HEK293 (cell line): ENCODE results near the gene RAX2.
A peak's percentile ranks its signal among the peaks of the same experiment; 100 is the strongest.

ENCODE experiments used
- BCL11B ChIP-seq: fragments of 450-650 bp; formaldehyde crosslinking; IDR thresholded peaks from 2 replicates; pipeline ENCODE4 v1.5.1; 2016; ENCODE audit warnings: low read depth, missing biosample characterization, missing genetic modification characterization
- GLI4 ChIP-seq: fragments of 450-650 bp; formaldehyde crosslinking; IDR thresholded peaks from 2 replicates; pipeline ENCODE4 v1.5.1; 2016; ENCODE audit warnings: missing biosample characterization, missing genetic modification characterization
- KLF1 ChIP-seq: fragments of 450-650 bp; formaldehyde crosslinking; IDR thresholded peaks from 2 replicates; pipeline ENCODE4 v1.5.1; 2016; ENCODE audit warnings: missing biosample characterization, missing genetic modification characterization
- KLF16 ChIP-seq: fragments of 450-650 bp; formaldehyde crosslinking; IDR thresholded peaks from 2 replicates; pipeline ENCODE4 v1.5.1; 2017; ENCODE audit warnings: missing biosample characterization, missing genetic modification characterization
- RBAK ChIP-seq: fragments of 450-650 bp; formaldehyde crosslinking; IDR thresholded peaks from 2 replicates; pipeline ENCODE4 v1.5.1; 2016; ENCODE audit warnings: missing biosample characterization, missing genetic modification characterization
- ZBTB1 ChIP-seq: fragments of 450-650 bp; formaldehyde crosslinking; IDR thresholded peaks from 2 replicates; pipeline ENCODE4 v1.5.1; 2016; ENCODE audit warnings: missing biosample characterization, missing genetic modification characterization
- ZBTB20 ChIP-seq: fragments of 450-650 bp; formaldehyde crosslinking; IDR thresholded peaks from 2 replicates; pipeline ENCODE4 v1.5.1; 2016; ENCODE audit warnings: missing biosample characterization, missing genetic modification characterization
- ZFHX2 ChIP-seq: fragments of 450-650 bp; formaldehyde crosslinking; conservative IDR thresholded peaks from 2 replicates; pipeline ENCODE4 v1.5.1; 2016; ENCODE audit warnings: missing biosample characterization, missing genetic modification characterization
- ZFP37 ChIP-seq: fragments of 450-650 bp; formaldehyde crosslinking; IDR thresholded peaks from 2 replicates; pipeline ENCODE4 v1.5.1; 2016; ENCODE audit warnings: missing biosample characterization, missing genetic modification characterization
- ZFP41 ChIP-seq: fragments of 450-650 bp; formaldehyde crosslinking; IDR thresholded peaks from 2 replicates; pipeline ENCODE4 v1.5.1; 2016; ENCODE audit warnings: missing biosample characterization, missing genetic modification characterization, borderline replicate concordance
- ZNF10 ChIP-seq: fragments of 450-650 bp; formaldehyde crosslinking; IDR thresholded peaks from 2 replicates; pipeline ENCODE4 v1.5.1; 2017; ENCODE audit warnings: missing biosample characterization, missing genetic modification characterization
- ZNF133 ChIP-seq: fragments of 450-650 bp; formaldehyde crosslinking; IDR thresholded peaks from 2 replicates; pipeline ENCODE4 v1.5.1; 2016; ENCODE audit warnings: missing biosample characterization, missing genetic modification characterization
- ZNF221 ChIP-seq: fragments of 450-650 bp; formaldehyde crosslinking; IDR thresholded peaks from 2 replicates; pipeline ENCODE4 v1.5.1; 2017; ENCODE audit warnings: missing biosample characterization, missing genetic modification characterization, borderline replicate concordance
- ZNF24 ChIP-seq: fragments of 450-650 bp; formaldehyde crosslinking; IDR thresholded peaks from 2 replicates; pipeline ENCODE4 v1.5.1; 2016; ENCODE audit warnings: missing biosample characterization, missing genetic modification characterization
- ZNF274 ChIP-seq, 2 experiments: fragments of 200-500 bp in 1 of 2; fragments of 450-650 bp in 1 of 2; sonication (Bioruptor generic) in 1 of 2; formaldehyde crosslinking in 1 of 2; IDR thresholded peaks; 2 replicates each; pipeline versions ENCODE4 v1.5.1 to v1.6.1; 2014 to 2016; ENCODE audit warnings: borderline replicate concordance in 1 of 2, inconsistent platforms in 1 of 2, low read length in 1 of 2, missing biosample characterization in 1 of 2, missing genetic modification characterization in 1 of 2
- ZNF311 ChIP-seq: fragments of 450-650 bp; formaldehyde crosslinking; IDR thresholded peaks from 2 replicates; pipeline ENCODE4 v1.5.1; 2017; ENCODE audit warnings: missing biosample characterization, missing genetic modification characterization, borderline replicate concordance
- ZNF324 ChIP-seq: fragments of 450-650 bp; formaldehyde crosslinking; IDR thresholded peaks from 2 replicates; pipeline ENCODE4 v1.5.1; 2016; ENCODE audit warnings: missing biosample characterization, missing genetic modification characterization
- ZNF354C ChIP-seq: fragments of 450-650 bp; formaldehyde crosslinking; IDR thresholded peaks from 2 replicates; pipeline ENCODE4 v1.5.1; 2016; ENCODE audit warnings: missing biosample characterization, missing genetic modification characterization, low read depth, borderline replicate concordance
- ZNF521 ChIP-seq: fragments of 450-650 bp; formaldehyde crosslinking; IDR thresholded peaks from 2 replicates; pipeline ENCODE4 v1.5.1; 2017; ENCODE audit warnings: missing biosample characterization, mild to moderate bottlenecking, missing genetic modification characterization
- ZNF530 ChIP-seq: fragments of 450-650 bp; formaldehyde crosslinking; IDR thresholded peaks from 2 replicates; pipeline ENCODE4 v1.5.1; 2016; ENCODE audit warnings: low read depth, missing biosample characterization, missing genetic modification characterization
- ZNF664 ChIP-seq: fragments of 450-650 bp; formaldehyde crosslinking; IDR thresholded peaks from 2 replicates; pipeline ENCODE4 v1.5.1; 2016; ENCODE audit warnings: missing biosample characterization, missing genetic modification characterization
- ZNF747 ChIP-seq: fragments of 450-650 bp; formaldehyde crosslinking; IDR thresholded peaks from 2 replicates; pipeline ENCODE4 v1.5.1; 2016; ENCODE audit warnings: missing biosample characterization, missing genetic modification characterization
- ZXDB ChIP-seq: fragments of 450-650 bp; formaldehyde crosslinking; IDR thresholded peaks from 2 replicates; pipeline ENCODE4 v1.5.1; 2016; ENCODE audit warnings: missing biosample characterization, missing genetic modification characterization
- TF ChIP-seq, protein P1 (sequence below): fragments of 450-650 bp; formaldehyde crosslinking; IDR thresholded peaks from 2 replicates; pipeline ENCODE4 v1.5.1; 2016; ENCODE audit warnings: missing biosample characterization, missing genetic modification characterization, borderline replicate concordance
- TF ChIP-seq, protein P2 (sequence below): fragments of 450-650 bp; formaldehyde crosslinking; IDR thresholded peaks from 2 replicates; pipeline ENCODE4 v1.5.1; 2017; ENCODE audit warnings: missing biosample characterization, missing genetic modification characterization
- TF ChIP-seq, protein P3 (sequence below): fragments of 450-650 bp; IDR thresholded peaks from 2 replicates; pipeline ENCODE4 v1.5.1; 2018; ENCODE audit warnings: missing biosample characterization, missing genetic modification characterization
- TF ChIP-seq, protein P4 (sequence below): fragments of 450-650 bp; IDR thresholded peaks from 2 replicates; pipeline ENCODE4 v1.5.1; 2018; ENCODE audit warnings: missing biosample characterization, mild to moderate bottlenecking, missing genetic modification characterization
- TF ChIP-seq, protein P5 (sequence below): fragments of 450-650 bp; formaldehyde crosslinking; IDR thresholded peaks from 2 replicates; pipeline ENCODE4 v1.5.1; 2016; ENCODE audit warnings: missing biosample characterization, missing genetic modification characterization
- TF ChIP-seq, protein P6 (sequence below): IDR thresholded peaks from 2 replicates; pipeline ENCODE4 v1.6.1; 2011; ENCODE audit warnings: mild to moderate bottlenecking, low read depth, low read length, borderline replicate concordance

RAX2 gene

DNA sequence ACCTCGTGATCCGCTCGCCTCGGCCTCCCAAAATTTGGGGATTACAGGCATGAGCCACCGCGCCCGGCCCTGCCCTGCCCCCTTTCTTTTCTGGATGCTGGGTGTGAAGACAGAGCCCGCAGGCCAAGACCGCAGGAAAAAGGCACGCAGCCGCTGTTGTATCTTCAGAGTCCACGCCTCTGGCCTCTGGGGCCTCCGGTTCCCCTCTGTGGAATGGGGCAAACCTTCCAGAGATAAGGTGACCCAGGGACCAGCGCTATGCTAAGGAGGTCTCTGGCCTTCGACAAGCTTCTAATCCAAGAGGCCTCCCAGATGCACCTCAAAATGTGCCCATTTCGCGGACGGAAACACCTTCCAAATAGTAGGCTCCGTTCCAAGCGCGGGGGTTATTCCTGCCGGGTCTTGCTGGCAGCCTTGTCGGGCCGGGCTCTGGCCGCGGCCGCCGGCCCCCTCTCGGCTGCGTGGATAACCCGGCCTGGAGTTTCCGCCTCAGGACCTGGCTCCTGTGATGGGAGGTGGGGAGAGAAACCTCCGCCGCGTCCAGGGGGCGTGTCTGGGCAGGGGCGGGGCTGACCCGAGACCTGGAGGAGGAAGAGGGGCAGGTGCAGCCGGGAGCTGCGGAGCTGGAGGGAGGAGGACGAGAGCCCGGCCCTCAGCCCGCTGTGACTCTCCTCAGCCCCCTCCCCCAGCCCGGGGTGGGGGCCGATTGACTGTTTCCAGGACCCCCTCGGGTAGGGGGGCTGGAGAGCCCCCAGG, 50.7 kb downstream of the RAX2 start (continued):
- TF ChIP-seq, protein P1, sequence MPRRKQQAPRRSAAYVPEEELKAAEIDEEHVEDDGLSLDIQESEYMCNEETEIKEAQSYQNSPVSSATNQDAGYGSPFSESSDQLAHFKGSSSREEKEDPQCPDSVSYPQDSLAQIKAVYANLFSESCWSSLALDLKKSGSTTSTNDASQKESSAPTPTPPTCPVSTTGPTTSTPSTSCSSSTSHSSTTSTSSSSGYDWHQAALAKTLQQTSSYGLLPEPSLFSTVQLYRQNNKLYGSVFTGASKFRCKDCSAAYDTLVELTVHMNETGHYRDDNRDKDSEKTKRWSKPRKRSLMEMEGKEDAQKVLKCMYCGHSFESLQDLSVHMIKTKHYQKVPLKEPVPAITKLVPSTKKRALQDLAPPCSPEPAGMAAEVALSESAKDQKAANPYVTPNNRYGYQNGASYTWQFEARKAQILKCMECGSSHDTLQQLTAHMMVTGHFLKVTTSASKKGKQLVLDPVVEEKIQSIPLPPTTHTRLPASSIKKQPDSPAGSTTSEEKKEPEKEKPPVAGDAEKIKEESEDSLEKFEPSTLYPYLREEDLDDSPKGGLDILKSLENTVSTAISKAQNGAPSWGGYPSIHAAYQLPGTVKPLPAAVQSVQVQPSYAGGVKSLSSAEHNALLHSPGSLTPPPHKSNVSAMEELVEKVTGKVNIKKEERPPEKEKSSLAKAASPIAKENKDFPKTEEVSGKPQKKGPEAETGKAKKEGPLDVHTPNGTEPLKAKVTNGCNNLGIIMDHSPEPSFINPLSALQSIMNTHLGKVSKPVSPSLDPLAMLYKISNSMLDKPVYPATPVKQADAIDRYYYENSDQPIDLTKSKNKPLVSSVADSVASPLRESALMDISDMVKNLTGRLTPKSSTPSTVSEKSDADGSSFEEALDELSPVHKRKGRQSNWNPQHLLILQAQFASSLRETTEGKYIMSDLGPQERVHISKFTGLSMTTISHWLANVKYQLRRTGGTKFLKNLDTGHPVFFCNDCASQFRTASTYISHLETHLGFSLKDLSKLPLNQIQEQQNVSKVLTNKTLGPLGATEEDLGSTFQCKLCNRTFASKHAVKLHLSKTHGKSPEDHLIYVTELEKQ (tag by site-specific recombination): 0 out of 2 replicates have a peak, but pooled peaks have one; percentile 17
- no peak for TF ChIP-seq ZNF664 (tag by site-specific recombination)
- TF ChIP-seq, protein P2, sequence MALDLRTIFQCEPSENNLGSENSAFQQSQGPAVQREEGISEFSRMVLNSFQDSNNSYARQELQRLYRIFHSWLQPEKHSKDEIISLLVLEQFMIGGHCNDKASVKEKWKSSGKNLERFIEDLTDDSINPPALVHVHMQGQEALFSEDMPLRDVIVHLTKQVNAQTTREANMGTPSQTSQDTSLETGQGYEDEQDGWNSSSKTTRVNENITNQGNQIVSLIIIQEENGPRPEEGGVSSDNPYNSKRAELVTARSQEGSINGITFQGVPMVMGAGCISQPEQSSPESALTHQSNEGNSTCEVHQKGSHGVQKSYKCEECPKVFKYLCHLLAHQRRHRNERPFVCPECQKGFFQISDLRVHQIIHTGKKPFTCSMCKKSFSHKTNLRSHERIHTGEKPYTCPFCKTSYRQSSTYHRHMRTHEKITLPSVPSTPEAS (tag by site-specific recombination): peak; percentile 58
- peak; percentile 69 for TF ChIP-seq ZFHX2 (tag by site-specific recombination)
- TF ChIP-seq RBAK (tag by site-specific recombination): no peak
- TF ChIP-seq ZNF747 (tag by site-specific recombination): no peak
- no peak for TF ChIP-seq ZNF10 (tag by site-specific recombination)
- TF ChIP-seq, protein P3, sequence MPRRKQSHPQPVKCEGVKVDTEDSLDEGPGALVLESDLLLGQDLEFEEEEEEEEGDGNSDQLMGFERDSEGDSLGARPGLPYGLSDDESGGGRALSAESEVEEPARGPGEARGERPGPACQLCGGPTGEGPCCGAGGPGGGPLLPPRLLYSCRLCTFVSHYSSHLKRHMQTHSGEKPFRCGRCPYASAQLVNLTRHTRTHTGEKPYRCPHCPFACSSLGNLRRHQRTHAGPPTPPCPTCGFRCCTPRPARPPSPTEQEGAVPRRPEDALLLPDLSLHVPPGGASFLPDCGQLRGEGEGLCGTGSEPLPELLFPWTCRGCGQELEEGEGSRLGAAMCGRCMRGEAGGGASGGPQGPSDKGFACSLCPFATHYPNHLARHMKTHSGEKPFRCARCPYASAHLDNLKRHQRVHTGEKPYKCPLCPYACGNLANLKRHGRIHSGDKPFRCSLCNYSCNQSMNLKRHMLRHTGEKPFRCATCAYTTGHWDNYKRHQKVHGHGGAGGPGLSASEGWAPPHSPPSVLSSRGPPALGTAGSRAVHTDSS (tag by site-specific recombination): peak; percentile 43; the same call in 1 of the 2 replicates
- TF ChIP-seq, protein P4, sequence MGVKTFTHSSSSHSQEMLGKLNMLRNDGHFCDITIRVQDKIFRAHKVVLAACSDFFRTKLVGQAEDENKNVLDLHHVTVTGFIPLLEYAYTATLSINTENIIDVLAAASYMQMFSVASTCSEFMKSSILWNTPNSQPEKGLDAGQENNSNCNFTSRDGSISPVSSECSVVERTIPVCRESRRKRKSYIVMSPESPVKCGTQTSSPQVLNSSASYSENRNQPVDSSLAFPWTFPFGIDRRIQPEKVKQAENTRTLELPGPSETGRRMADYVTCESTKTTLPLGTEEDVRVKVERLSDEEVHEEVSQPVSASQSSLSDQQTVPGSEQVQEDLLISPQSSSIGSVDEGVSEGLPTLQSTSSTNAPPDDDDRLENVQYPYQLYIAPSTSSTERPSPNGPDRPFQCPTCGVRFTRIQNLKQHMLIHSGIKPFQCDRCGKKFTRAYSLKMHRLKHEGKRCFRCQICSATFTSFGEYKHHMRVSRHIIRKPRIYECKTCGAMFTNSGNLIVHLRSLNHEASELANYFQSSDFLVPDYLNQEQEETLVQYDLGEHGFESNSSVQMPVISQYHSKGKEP: peak; percentile 81
- TF ChIP-seq ZNF24: peak; percentile 84
- TF ChIP-seq KLF16 (tag by site-specific recombination): peak; percentile 92
- TF ChIP-seq ZNF324 (tag by site-specific recombination): peak; percentile 97
- TF ChIP-seq ZNF133: no peak
- TF ChIP-seq ZFP37: peak; percentile 73; the same call in 1 of the 2 replicates
- TF ChIP-seq ZNF274 (IDR thresholded peaks at IDR 0.05; ENCODE audit: low read length): no peak
- no peak for TF ChIP-seq ZNF274 (tag by site-specific recombination; IDR thresholded peaks at IDR 0.05; ENCODE audit: borderline replicate concordance)
- TF ChIP-seq ZFP41 (tag by site-specific recombination): no peak
- peak; percentile 79 for TF ChIP-seq ZXDB (tag by site-specific recombination)
- TF ChIP-seq ZNF354C (tag by site-specific recombination): no peak
- no peak for TF ChIP-seq GLI4
- TF ChIP-seq ZNF521 (tag by site-specific recombination): no peak
- TF ChIP-seq, protein P5, sequence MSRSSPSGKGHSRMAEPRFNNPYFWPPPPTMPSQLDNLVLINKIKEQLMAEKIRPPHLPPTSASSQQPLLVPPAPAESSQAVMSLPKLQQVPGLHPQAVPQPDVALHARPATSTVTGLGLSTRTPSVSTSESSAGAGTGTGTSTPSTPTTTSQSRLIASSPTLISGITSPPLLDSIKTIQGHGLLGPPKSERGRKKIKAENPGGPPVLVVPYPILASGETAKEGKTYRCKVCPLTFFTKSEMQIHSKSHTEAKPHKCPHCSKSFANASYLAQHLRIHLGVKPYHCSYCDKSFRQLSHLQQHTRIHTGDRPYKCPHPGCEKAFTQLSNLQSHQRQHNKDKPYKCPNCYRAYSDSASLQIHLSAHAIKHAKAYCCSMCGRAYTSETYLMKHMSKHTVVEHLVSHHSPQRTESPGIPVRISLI (tag by site-specific recombination): no peak
- TF ChIP-seq, protein P6, sequence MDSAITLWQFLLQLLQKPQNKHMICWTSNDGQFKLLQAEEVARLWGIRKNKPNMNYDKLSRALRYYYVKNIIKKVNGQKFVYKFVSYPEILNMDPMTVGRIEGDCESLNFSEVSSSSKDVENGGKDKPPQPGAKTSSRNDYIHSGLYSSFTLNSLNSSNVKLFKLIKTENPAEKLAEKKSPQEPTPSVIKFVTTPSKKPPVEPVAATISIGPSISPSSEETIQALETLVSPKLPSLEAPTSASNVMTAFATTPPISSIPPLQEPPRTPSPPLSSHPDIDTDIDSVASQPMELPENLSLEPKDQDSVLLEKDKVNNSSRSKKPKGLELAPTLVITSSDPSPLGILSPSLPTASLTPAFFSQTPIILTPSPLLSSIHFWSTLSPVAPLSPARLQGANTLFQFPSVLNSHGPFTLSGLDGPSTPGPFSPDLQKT: no peak
- TF ChIP-seq ZBTB1: 0 out of 2 replicates have a peak, but pooled peaks have one; percentile 46
- TF ChIP-seq ZNF530: no peak
- 0 out of 2 replicates have a peak, but pooled peaks have one; percentile 28 for TF ChIP-seq BCL11B (tag by site-specific recombination)
- TF ChIP-seq ZNF221 (tag by site-specific recombination): 0 out of 2 replicates have a peak, but pooled peaks have one; percentile 21
- no peak for TF ChIP-seq ZNF311 (tag by site-specific recombination)
- TF ChIP-seq KLF1: peak; percentile 81
- TF ChIP-seq ZBTB20: no peak
